Kidney capillary endothelial cell (primary cell): ENCODE measurements around the gene RHAG.
"Not testable (repeated sequence)": the region's sequence is repeated elsewhere in the genome, so short reads cannot be mapped to it uniquely, and the experiment has no call there.

Source experiments
- DNase-seq: peaks from one replicate; pipeline ENCODE4 v3.0.0-alpha.2; 2018; ENCODE audit warnings: low spot score

Gene RHAG

GRCh38 chr6:49636713-49637349 lies at the start of gene RHAG:
Gene RHAG, minus strand, starts transcription at chr6:49636839. Its CDS starts 27 bp downstream, at chr6:49636812.
- DNase-seq: no peak

- DNase-seq: peak; percentile 16
These were observed 40.1 kb upstream of the RHAG start for GRCh38 chr6:49676671-49677281.

GRCh38 chr6:49675816-49676215 lies 39.2 kb upstream of the RHAG start:
- no peak for DNase-seq

GRCh38 chr6:49668083-49668511 lies 31.5 kb upstream of the RHAG start:
- no peak for DNase-seq

GRCh38 chr6:49666930-49667757 lies 30.5 kb upstream of the RHAG start:
- DNase-seq: no peak

- DNase-seq: no peak
These were observed 29.8 kb upstream of the RHAG start for GRCh38 chr6:49666480-49666879.

- DNase-seq: no peak
These were observed 28.2 kb upstream of the RHAG start for GRCh38 chr6:49664817-49665216.

GRCh38 chr6:49664054-49664453 lies 27.4 kb upstream of the RHAG start:
- not testable (repeated sequence) for DNase-seq

GRCh38 chr6:49662892-49663261 lies 26.2 kb upstream of the RHAG start:
- no peak for DNase-seq

GRCh38 chr6:49662231-49662891 lies 25.7 kb upstream of the RHAG start:
- DNase-seq: no peak

- DNase-seq: no peak
These were observed 17.3 kb upstream of the RHAG start for GRCh38 chr6:49653942-49654341.

GRCh38 chr6:49653438-49653837 lies 16.8 kb upstream of the RHAG start:
- DNase-seq: no peak

- DNase-seq: no peak
These were observed 14.6 kb upstream of the RHAG start for GRCh38 chr6:49651239-49651638.

GRCh38 chr6:49649988-49650387 lies 13.3 kb upstream of the RHAG start:
- DNase-seq: no peak

GRCh38 chr6:49648036-49648435 lies 11.4 kb upstream of the RHAG start:
- no peak for DNase-seq

GRCh38 chr6:49647476-49647875 lies 10.8 kb upstream of the RHAG start:
- DNase-seq: no peak

- DNase-seq: no peak
These were observed 10.3 kb upstream of the RHAG start for GRCh38 chr6:49646942-49647341.

- DNase-seq: no peak
These were observed 9.6 kb upstream of the RHAG start for GRCh38 chr6:49646130-49646824.

GRCh38 chr6:49645139-49645538 lies 8.5 kb upstream of the RHAG start:
- no peak for DNase-seq

GRCh38 chr6:49639177-49639817 lies 2.7 kb upstream of the RHAG start:
- no peak for DNase-seq

GRCh38 chr6:49637350-49637731 lies 702 bp upstream of the RHAG start:
- no peak for DNase-seq
